H4 (cell line): ENCODE data around the gene NKX2-8. TPM values are rescaled to one million over a fixed set of nuclear protein-coding genes. Genes with fewer than 3 reads are reported as not detected.
"Not testable (repeated sequence)": the region's sequence is repeated elsewhere in the genome, so short reads cannot be mapped to it uniquely, and the experiment has no call there.

ENCODE experiments used
- DNase-seq: peaks from one replicate; pipeline ENCODE4 v3.0.0-alpha.2; 2015; ENCODE audit warnings: low spot score
- total RNA-seq: library from RNA; depleted of rRNA; stranded (reverse); fragments of >200 nt; shearing (Covaris generic); gene quantifications from 2 replicates; pipeline ENCODE4 v1.2.3, GENCODE V29; 2014; rRNA removed

The NKX2-8 gene
- total RNA-seq, 1 experiment from 2014 or later = 1.7 TPM

DNA sequence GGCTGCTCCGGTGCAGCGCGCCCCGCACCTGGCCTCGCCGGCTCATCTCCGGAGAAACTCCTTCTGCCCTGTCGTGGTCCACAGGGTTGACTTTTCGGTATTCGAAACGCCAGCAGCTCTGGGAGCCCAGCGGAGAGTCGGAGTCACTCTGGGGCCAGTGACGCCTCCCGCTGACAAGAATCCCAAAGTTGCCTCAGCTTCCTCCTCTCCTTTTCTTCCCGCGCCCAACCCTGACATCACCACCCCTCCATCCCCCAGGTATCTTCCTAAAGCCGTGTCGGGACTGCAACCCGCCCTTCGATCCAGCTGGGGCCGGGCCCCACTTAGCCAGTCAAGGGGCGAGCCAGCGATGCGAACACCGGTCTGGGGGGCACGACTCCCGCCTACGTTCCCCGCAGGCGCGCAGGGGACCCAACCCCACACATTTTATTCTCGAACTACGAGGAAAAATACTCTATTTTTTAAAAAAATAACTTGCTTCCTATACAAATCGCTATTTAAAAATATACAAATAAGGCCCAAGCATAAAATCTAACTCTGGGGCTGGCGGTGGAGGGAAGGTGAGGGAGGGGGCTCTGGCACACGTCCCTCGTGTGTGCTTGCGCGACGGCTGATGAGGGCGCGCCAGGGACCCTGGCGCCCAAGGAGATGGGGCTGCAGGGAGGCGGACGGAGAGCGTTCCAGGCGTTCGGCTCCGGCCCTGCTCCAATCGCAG lies 2.1 kb downstream of the NKX2-8 start:
- no peak for DNase-seq

DNA sequence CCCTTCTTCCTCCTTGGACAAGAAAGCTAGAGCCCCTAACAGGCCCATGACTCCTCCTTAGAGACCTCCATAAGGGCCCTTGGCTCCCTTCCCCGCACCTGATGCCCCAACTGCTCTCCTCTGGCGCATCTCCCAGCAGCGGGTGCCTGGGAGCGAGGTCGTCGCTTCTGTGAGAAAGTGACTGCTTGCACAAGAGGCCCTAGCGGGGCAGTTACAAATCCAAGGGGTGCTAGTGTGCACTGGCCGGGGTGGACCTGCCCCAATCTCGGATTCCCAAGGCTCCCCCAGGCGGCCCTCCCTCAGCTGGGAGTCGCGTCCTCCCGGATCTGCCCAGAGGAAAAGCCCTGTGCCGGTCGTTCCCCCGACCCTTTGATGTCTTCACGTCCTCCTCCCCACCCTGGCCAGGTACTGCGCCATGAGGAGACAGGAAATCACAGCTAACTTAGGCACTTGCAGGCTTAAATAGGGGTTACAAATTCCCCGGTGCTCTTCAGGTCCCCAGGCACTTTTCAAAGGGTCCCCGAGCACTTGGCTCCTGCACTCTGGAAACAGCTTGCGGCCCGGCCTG lies 2.8 kb downstream of the NKX2-8 start:
- DNase-seq = no peak

DNA sequence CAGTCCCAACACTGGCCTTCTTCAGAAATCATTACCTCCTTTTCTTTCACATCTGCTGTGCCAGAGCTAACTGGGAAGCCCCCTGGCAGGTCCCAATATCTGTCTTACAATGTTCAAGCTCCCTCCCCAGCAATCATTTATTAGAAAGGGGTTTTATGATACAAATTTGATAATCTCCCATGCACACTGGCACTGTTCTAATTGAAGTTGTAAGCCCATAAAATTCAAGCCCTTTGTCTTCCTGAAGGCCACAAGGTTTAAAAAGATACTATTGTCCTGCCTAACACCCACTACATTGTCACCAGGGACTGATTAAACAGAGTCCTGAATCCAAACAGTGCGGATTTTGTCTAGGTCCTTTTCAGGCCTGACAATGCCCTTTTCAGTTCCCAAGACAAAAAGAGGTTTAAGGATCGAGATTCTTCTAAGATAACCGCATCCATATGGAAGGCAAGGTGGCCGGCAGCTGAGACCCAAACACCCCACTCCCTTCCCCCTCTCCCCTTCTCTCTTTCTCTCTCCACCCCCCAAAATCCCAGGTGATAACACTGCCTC lies 3.3 kb downstream of the NKX2-8 start:
- DNase-seq = no peak

GRCh38 chr14:36570065-36570464 lies 12.3 kb downstream of the NKX2-8 start:
- no peak for DNase-seq

- peak; percentile 16 for DNase-seq
These were observed 25.5 kb downstream of the NKX2-8 start for GRCh38 chr14:36556811-36557433.

GRCh38 chr14:36555998-36556743 lies 26.2 kb downstream of the NKX2-8 start:
- DNase-seq = no peak

DNA sequence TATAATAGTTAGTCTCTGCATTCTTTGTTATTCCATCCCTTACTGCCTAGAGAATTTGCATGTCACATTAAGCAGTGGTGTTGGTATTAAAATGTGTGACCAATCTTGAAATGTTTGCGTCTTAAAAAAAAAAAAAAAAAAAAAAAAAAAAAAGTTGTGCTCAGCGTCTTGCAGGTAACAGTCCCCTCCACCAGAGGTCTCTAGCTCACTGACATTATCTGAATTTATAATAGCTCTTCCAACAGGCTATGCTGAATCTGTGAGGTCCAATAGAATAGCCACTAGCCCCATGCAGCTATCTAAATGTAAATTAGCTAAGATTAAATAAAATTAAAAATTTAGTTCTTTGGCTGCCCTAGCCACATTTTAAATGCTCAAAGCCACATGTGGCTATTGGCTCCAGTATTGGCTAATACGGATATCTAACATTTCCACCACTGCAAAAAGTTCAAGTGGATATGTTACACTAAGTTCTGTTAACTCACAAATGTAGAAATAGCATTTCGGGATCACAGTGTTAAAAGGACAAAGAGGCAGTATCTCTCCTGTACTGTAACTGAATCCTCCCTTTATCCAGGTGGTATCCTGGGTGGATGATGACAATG lies 28.7 kb downstream of the NKX2-8 start:
- DNase-seq = peak; percentile 70

DNA sequence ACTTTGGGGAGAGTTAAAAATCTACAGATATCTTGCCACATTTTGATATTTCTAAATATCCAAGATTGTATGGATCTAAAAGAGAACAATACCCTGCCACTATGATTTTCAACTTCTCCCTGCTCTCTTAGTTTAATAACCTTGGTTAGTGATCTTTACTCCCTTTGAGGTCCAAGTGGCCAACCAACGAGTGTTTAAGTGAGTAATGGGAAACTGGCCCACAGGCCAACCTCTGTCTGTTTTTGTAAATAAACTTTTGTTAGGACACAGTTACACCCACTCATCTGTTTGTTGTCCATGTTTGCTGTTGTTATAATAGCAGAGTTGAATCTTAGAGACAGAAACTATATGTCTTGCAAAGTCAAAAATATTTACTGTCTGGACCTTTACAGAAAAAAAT lies 31.5 kb downstream of the NKX2-8 start:
- no peak for DNase-seq

DNA sequence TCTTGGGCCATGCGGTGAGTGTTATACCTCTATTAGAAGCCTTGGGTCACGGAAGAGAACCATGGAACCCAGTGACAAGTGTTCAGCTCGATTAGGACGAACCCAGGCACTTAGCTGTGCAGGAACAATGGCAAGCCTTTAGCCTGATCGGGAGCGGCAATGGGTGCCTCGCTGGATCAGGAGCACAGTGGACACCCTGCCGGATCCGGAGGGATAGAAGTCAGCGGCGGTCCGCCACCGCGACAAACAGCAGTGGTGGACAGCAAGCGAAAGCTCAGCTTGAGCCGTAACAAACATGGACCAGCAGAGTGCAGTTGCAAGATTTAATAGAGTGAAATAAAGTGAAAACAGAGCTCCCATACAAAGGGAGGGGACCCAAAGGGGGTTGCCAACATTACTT lies 38.1 kb downstream of the NKX2-8 start:
- not testable (repeated sequence) for DNase-seq

DNA sequence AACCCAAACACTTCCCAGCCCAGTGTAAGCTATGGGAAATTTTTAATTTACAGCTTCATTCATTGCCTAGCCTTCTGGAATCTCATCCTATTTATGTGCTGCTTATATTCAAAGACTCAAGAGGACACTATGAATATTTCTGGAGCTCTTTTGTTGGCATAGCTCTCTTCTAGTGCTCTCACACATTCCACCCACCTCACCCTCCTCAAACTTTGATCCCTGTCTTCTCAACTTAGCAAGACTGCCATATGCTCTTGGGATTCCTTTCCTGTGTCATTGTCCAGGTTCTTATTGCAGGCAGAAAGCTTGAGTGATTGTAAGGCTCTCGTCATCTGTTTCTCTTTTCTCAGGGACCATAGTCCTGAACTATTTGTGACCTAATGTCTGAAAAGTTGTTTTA lies 44.4 kb downstream of the NKX2-8 start:
- no peak for DNase-seq

Other genes starting within 250 kb of the NKX2-8 start
- gene NKX2-1, start 62.4 kb downstream of the NKX2-8 start, total RNA-seq = 0.06 and 0.62 TPM in 2 replicates
- gene PAX9, start 79.2 kb upstream of the NKX2-8 start, total RNA-seq = 4.6 and 5.2 TPM in 2 replicates